Muscle of arm (tissue), 12 donors: Measurements from ENCODE around the gene STRADA. TPM values are rescaled to one million over a fixed set of nuclear protein-coding genes. Genes with fewer than 3 reads are reported as not detected.

Source experiments
- DNase-seq: peaks from one replicate; pipeline ENCODE4 v3.0.0-alpha.2; 2013
- polyA plus RNA-seq, 12 donors: library from polyadenylated mRNA; unstranded; fragments of 120-200 nt; gene quantifications; one replicate each; pipeline ENCODE4 v1.2.1, GENCODE V29; 2013; ENCODE audit not compliant: insufficient read length in 12 of 12

The STRADA gene
- polyA plus RNA-seq, 12 donors, result 19.0 to 60.5 (median 27.1) TPM; not detected in 1

DNA sequence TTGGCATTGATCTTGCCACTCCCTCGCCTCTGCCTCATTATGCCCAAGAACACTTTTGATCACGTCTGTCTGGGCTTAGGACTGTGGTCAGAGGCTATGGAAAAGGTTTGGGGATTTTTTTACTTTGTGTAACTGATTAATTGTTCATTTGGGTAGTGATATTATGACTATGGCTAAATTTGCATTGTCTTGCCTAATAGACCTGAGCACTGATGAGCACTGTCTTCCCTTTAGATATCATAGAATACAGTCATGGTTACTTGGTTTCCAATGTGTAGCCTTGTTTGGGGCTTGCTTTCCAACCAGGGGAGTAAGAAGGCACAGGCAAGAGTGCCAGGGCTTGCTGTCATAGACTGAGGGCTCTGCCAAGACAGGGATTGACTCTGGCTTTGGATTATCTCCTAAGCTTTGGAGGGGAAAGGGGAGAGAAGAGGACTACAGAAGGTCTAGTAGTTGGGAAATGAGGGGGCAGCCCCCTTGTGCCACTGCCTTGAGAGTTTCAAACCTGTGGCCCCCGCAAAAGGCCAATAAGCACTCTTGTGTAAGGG, 55.4 kb downstream of the STRADA start:
- no peak for DNase-seq

DNA sequence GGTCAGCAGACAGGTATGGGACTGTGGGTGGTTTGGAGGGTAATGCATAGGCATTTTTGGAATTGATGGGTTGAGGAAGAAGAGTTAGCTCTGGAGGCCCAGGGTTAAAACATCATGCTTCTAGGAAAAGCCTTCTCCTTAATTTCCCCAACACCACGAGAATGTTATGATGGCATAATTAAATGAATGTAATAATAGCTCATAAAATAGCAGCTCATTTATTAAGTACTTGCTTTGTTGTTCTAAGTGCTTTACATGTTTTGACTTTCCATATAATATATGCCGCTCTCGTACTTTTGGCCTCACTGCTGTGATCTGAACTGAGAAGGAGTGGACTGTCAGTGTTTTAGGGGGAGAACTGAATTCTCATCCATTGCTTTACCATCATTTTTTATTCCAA, 56.0 kb downstream of the STRADA start:
- DNase-seq, result no peak

DNA sequence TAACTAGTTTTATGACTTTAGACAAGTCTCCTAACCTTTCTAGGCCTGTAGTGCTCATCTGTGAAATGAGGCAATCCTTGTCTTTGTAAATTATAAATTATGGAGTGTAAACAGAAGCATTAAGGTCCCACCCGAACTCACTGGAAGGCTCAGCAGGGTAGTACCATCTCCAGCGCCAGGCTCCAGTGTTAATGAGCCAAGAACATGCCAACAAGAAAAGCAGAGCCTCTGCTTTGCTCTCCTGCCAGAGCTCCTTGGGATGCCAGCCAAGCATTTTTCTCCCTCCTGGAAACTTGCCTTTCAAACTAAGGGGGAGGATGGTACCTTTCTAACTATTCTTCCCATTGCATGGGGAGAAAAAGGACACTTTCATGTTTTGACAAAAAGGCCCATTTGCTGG, 56.6 kb downstream of the STRADA start:
- DNase-seq, result no peak

DNA sequence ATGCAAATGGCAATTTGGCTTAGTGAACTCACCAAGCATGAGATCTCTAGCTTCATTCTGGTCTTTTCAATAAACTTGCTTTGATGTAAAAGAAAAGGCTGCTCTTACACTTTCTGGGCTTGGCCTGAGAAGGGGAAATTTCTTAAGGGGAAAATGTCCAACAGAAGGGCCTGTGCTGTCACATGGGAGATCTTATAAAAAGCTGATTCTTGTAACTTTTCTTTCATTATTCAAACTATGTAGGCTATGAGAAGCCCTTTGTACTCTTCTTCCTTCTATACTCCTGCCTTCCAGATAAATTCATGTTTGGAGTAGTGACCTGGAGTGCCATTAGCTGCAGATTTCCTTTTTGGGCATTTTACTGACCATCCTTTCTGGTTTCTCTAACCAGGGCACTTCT, 58.6 kb downstream of the STRADA start:
- DNase-seq, result no peak

DNA sequence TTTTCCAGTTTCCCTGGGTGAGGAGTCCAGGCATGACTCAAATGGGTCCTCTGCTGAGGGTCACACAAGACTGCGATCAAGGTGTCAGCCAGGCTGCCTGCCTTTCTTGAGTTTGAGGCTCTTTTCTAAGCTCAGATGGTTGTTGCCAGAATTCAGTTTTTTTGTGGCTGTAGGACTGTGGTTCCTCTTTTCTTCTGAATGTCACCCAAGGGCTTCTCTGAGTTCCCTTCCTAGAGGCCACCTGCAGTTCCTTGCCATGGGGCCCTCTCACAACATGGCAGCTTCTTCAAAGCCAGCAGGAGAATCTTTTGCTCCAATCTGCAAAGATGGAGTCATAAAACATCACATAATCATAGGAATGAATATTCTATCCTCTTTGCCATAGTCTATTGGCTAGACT, 59.2 kb downstream of the STRADA start:
- no peak for DNase-seq

DNA sequence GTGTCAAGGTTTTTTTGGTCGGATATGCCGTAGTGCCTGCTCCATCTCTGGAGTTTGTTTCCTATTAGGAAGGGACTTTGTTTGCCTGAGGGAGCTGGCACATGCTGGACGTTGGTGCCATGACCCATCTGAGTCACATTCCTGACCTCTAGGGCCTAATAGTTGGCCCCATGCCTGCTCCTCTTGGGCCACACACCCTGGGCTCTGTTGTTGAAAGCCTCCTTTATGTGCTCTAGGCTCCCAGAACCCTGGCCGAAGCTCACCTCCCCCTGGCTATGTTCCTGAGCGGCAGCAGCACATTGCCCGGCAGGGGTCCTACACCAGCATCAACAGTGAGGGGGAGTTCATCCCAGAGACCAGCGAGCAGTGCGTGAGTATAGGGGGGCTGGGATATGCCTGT, 60.1 kb downstream of the STRADA start:
- DNase-seq, result no peak

DNA sequence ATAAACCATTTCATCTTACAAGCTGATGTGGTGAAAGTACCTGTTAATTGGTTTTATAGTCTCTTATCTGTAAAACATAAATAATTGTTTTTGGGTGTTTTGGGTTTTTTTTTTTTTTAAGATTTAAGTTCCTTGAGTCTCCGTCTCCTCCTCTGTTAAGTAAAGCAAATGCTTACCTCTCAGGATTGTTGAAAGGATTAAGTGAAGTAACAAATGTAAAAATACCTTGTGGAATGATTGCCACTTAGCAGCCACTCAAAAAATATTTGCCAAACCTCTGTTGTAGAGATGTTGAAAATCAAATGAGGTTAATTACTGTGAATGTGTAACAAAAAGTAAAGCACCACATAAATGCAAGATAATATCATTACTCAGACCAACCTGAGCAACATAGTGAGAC, 60.9 kb downstream of the STRADA start:
- no peak for DNase-seq

DNA sequence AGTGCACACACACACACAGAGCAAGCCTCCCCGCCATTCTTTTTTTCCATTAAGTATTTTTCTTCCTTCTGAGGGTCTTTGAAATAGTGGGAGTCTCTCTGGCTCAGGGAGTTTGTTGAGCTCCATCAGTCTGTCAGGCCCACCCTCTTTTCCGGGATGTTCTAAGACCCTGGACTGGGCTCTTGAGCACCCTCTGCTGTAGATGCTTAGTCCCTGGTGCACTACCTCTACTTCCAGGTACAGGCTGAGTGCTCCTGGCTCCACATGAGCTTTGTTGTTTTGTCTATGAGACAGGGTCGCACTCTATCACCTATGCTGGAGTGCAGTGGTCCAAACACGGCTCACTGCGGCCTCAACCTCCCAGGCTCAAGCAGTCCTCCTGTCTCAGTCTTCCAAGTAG, 62.4 kb downstream of the STRADA start:
- DNase-seq, result no peak

DNA sequence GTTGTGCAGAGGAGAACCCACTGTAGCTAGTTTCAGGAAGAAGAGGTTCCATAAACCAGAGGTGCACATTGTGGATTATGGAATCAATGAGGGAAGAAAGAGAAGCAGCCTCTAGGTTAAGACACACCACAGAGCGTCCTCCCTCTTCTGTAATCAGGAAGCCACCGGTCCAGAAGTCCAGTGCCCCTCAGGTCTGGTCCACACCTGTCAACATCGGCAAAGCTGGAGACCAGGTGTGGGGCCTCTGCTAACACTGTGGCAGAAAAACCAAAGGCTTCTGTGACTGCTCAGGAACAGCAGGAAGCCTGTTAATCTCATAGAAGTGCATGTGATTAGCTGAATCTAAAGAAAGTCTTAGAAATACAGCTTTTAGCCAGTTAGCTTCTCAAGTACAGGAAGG, 65.0 kb downstream of the STRADA start:
- no peak for DNase-seq

DNA sequence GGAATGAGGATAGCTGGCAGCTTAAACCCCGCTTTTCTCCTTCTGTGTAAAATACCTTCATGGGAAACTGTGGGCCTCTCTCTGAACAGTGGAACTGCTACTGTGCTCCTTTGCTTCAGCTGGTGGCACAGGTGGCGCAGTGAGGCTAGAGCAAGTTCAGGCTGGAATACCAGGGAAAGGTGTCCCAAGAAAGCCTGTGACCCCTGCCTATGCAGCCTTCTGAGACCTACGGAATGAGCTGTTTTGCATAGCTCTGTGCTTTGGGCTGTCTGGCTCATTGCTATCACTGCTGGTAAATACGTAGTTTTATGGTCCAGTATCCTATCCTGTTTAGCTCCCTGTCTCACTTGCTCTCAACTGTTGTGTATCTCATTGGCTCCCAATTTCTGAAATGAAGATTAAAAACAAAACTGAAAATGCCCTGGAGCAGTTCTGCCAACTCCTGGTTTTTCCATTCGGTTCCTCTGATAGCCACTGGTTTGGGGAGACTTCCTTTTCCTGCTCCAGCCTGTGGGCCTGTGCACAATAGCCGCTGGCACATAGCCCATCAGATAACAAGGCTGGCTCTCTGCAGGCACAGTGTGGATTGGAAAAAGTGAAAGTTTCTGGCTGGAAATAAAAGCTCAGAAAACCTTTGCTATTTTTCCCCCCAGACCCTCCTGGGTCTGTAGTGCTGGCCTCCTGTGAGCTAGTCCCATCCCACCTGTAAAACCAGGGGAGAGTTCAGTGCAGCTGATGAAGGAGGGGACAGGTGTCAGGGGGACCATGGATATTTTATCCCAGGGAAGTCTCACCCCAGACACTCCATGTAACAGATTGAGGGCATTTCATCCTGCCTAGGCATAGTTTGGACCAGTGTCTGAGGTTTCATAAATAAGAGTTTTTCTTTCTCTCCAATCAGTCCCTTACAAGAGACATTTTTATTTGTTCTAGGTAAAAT, 65.7 kb downstream of the STRADA start:
- no peak for DNase-seq

DNA sequence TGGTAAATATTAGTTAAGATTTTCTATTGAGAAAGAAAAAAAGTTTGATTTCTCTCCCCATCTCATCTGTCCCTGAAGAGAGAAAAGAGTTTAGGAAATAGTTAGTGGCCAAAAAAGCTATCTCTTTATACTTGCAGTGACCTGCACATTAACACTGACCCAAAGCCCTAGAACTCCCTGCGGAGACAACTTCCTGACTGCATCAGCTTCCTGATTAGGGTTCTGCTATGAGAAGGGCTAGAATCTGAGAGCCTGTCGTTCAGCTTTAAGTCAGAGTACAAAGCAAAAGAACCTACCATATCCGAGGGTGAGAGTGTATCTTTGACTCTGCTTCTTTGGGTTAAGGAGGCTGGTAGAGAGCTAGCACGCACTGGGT, 66.4 kb downstream of the STRADA start:
- no peak for DNase-seq

DNA sequence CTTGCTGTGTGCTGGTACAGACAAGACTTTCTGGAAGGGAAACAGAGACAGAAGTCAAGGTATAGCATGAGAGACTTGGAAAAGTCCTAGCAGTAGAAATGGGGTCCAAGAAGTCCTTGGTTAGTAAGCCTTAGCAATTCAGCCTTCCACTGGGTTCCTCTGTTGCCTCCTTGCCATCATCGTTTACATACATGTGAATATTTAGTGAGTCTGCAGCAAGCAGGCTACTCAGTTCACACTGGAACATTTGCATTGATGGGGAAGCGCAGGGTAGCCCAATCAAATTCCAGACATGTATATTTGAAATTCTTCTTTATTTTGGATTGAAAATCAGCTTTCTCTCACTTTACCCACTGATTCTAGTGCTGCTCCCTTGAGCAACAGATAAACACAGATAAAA, 68.7 kb downstream of the STRADA start:
- DNase-seq, result no peak

DNA sequence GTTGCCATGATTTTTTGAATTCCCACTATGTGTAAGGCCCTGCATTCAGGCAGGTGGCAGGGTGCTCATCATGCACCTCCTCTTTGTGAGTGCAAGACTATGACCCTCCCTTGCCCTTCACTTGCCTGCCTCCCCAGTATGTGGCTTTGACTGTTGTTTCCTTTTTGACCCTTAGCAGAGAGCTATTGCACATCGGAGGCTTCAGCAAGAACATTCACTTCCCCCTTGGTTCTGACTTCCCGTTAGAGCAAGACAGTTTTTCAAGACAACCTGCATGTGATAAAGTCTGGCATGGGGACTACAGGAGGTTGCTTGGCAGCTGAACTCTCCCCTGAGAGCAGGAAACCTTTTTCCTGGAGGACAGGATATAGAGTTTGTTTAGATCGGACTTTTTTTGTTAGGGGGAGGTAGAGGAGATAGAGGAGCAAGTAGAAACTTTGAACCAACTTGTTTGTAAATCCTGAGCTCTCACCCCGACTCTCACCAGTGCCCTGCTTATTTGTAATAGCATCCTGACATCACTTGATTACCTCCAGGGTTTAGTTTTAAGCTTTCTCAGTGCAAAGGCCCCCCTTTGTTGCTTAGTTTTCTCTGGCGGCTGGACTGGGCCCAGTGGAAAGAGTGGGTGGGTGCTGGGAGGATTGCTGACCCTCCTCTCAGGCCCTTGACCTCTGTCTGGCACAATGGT, 75.9 kb downstream of the STRADA start:
- DNase-seq, result peak; percentile 10

DNA sequence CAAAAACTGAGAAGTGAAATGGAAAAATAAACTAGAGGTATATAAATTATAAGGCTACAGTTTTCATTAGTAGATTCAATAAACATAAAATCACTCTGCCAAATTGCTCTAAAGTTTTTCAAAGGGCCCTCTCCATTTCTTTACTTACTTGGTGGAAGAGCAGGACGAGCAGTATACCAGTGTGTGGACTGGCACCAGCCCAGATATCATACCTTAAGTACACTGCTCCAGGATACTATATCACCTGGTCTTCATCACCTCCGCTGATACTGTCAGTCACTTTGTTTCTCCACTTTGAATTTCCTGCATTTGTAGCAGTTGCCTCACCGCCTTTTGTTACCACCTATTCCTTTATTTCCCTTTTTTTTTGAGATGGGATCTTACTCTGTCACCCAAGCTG, 81.7 kb downstream of the STRADA start:
- DNase-seq, result no peak

DNA sequence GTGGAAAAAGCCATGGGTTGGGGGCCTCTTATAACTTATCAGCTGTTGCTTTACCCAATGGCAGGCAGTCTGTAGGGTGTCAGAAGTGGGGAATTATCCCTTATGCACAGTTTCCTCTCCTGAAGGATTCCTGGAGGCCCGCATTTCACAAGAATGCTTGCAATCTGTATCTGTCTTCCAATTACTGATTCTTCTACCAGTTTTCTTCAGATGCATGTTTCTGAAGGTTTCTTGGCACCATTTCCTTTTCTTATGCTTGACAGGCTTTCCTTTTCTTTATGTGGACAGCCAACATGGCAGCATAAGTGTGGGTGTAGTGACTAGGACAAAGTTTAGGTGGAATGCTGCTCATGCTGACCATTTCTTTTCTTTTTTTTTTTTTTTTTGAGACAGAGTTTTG, 83.2 kb downstream of the STRADA start:
- DNase-seq, result no peak

DNA sequence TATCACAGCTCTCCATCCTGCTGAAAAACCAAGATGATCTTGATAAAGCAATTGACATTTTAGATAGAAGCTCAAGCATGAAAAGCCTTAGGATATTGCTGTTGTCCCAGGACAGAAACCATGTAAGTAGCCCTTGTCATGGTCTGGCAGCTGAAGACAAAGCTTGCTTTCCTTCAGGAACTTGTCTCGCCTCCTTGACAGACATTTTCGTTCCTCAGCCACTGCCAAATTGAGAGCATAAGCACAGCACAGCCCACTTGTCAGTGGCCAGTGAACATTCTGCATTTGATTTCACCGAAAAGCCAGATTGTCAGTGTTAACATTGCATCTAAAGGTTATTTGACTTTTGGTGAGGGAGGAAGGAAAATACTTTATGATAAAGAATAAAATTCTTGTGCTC, 83.8 kb downstream of the STRADA start:
- DNase-seq, result no peak

DNA sequence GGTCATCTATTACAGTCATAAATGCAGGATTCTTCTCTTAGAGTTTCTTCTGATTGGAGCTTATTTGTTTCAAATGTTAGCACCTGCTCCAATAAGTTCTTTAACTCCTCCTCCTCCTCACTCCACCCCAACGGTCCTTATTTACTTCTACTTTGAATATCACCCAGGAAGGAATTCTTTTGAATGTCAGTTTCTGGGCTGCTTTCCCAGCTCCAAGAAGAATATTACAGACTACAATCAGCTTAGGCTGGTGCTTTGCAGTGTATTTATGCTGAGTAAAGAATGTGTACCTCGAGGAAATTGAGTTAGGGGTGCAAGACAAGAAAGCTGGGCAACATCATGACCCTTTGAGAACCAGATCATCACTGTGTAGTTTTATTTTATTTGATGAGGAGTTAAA, 88.5 kb downstream of the STRADA start:
- no peak for DNase-seq

Other genes starting within 250 kb of the STRADA start
- under 1 TPM in 2 of 12 donors, not detected in 10; 0.08 to 0.09 TPM for gene KCNH6, start 218.4 kb downstream of the STRADA start, polyA plus RNA-seq
- gene DCAF7, start 191.3 kb downstream of the STRADA start, polyA plus RNA-seq, result 10 to 100 TPM in 11 of 12 donors, not detected in 1; 38.5 to 57.3 (median 44.0) TPM
- 10 to 100 TPM in 11 of 12 donors, not detected in 1; 13.8 to 19.3 (median 17.1) TPM for gene TACO1, start 140.9 kb downstream of the STRADA start, polyA plus RNA-seq
- 10 to 100 TPM in 11 of 12 donors, not detected in 1; 18.7 to 36.2 (median 23.1) TPM for gene MAP3K3, start 119.4 kb downstream of the STRADA start, polyA plus RNA-seq
- gene LIMD2, start 41.7 kb downstream of the STRADA start, polyA plus RNA-seq, result 10 to 100 TPM in 3 of 12 donors, 1 to 10 TPM in 8, not detected in 1; 4.6 to 30.1 (median 7.8) TPM
- gene CCDC47, start 31.8 kb upstream of the STRADA start, polyA plus RNA-seq, result 10 to 100 TPM in 11 of 12 donors, not detected in 1; 43.8 to 73.2 (median 59.4) TPM
- gene DDX42, start 32.4 kb upstream of the STRADA start, polyA plus RNA-seq, result 100 to 1,000 TPM in 9 of 12 donors, 10 to 100 TPM in 2, not detected in 1; 80.5 to 177 (median 109) TPM
- gene PSMC5, start 85.6 kb upstream of the STRADA start, polyA plus RNA-seq, result 100 to 1,000 TPM in 10 of 12 donors, 10 to 100 TPM in 1, not detected in 1; 95.6 to 118 (median 109) TPM
- gene FTSJ3, start 85.9 kb upstream of the STRADA start, polyA plus RNA-seq, result 10 to 100 TPM in 11 of 12 donors, not detected in 1; 27.6 to 47.4 (median 32.6) TPM
- gene SMARCD2, start 100.9 kb upstream of the STRADA start, polyA plus RNA-seq, result 10 to 100 TPM in 11 of 12 donors, not detected in 1; 24.0 to 63.6 (median 27.1) TPM
- gene CSH2, start 131.9 kb upstream of the STRADA start, polyA plus RNA-seq, result 1 to 10 TPM in 9 of 12 donors, under 1 TPM in 1, not detected in 2; 0.73 to 10.0 (median 3.1) TPM
- not detected for gene GH2, start 140.1 kb upstream of the STRADA start, polyA plus RNA-seq
- 10 to 100 TPM in 3 of 12 donors, 1 to 10 TPM in 6, under 1 TPM in 1, not detected in 2; 0.58 to 19.1 (median 7.0) TPM for gene CSH1, start 154.8 kb upstream of the STRADA start, polyA plus RNA-seq
- gene CSHL1, start 169.5 kb upstream of the STRADA start, polyA plus RNA-seq, result under 1 TPM in 4 of 12 donors, not detected in 8; 0.30 to 0.83 (median 0.61) TPM
- not detected for gene GH1, start 177.0 kb upstream of the STRADA start, polyA plus RNA-seq
- 1 to 10 TPM in 9 of 12 donors, under 1 TPM in 1, not detected in 2; 0.88 to 8.4 (median 2.2) TPM for gene CD79B, start 190.5 kb upstream of the STRADA start, polyA plus RNA-seq
- 10 to 100 TPM in 11 of 12 donors, not detected in 1; 13.9 to 53.0 (median 39.3) TPM for gene SCN4A, start 231.1 kb upstream of the STRADA start, polyA plus RNA-seq